Measurements from ENCODE around the gene DPEP2.

- TF ChIP-seq POLR2A (IDR thresholded peaks at IDR 0.05) (no peak), CTCF (IDR thresholded peaks at IDR 0.05) (no peak), POLR2AphosphoS5 (IDR thresholded peaks at IDR 0.05; ENCODE audit: insufficient read depth in 1 of 2, low read depth in 1 of 2) (no peak)
These were observed 5.9 kb upstream of the DPEP2 start for GRCh38 chr16:68005211-68005610.
